Stimulated activated CD4-positive, alpha-beta T cell treated with anti-CD3 and anti-CD28 coated beads, Interleukin-1b, Interleukin-23, amount 100 ng/mL, for 24 hours (primary cell): ENCODE results near the gene GTF2H2C_2.
"Not testable (repeated sequence)": the region's sequence is repeated elsewhere in the genome, so short reads cannot be mapped to it uniquely, and the experiment has no call there.

ENCODE experiments used
- DNase-seq, 4 experiments: peaks; one replicate each; pipeline ENCODE4 v3.0.0-alpha.2; 2020; ENCODE audit warnings: low read depth in 4 of 4, low spot score in 1 of 4

Gene GTF2H2C_2

GRCh38 chr5:70415117-70415516, at the start of gene GTF2H2C_2:
Gene GTF2H2C_2 (plus strand): TSS chr5:70415368.
- DNase-seq: not testable (repeated sequence)

- peak; percentile 2 to 52 (median 44) for DNase-seq
Measured at GRCh38 chr5:70400984-70401686, 14.0 kb upstream of the GTF2H2C_2 start.

- not testable (repeated sequence) for DNase-seq
Measured at GRCh38 chr5:70421322-70421721, 6.2 kb downstream of the GTF2H2C_2 start.

DNA sequence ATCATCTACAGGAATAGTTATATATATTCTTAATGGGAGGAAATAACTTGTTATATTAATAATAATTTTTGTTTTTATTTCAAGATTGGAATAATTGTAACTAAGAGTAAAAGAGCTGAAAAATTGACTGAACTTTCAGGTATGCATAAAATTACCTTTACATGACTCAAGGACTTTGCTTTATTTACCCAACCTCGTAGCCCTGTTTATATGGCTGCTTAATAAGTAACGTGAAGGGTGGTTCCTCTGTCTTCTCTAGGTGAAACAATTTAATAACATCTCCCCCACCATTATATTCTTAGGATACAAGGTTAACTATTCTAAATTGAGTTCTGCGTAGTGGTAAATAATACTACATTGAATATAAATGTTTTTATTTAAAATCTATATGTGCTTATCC, 8.0 kb downstream of the GTF2H2C_2 start:
- not testable (repeated sequence) for DNase-seq

- not testable (repeated sequence) for DNase-seq
Measured at GRCh38 chr5:70438518-70438917, 23.4 kb downstream of the GTF2H2C_2 start.

DNA sequence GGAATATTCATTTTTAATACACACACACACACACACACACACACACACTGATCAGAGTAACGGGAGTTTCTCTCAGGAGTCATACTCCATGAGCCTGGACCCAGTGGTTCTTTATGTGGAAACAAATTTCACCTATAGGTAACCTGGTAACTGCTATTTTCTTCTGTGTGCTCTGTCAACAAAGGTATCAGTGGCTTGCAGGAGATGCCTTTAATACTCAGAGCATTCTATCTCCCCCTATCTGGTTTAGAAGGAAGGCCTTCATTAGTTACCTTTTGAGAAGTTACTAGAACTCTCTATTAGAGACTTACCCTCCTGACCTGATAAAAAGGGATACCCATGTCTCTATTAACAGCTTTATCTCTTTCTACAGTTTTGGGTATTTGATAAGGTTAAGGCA, 34.4 kb downstream of the GTF2H2C_2 start:
- not testable (repeated sequence) for DNase-seq

- not testable (repeated sequence) for DNase-seq
Measured at GRCh38 chr5:70451249-70451984, 36.2 kb downstream of the GTF2H2C_2 start.

DNA sequence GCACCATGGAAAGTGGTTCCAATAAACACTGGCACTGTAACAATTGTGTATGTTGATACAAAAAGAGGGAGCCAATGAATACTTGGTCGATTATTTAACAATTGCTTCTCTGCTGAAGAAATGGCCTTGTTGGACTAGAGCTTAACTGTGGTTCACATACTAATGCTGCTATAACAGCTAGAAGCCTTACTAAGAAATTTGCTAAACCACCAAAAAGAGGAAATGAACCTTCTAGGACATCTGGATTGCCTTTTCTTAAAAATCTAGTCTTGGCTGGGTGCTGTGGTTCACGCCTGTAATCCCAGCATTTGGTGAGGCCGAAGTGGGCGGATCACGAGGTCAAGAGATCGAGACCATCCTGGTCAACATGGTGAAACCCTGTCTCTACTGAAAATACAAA, 41.9 kb downstream of the GTF2H2C_2 start:
- DNase-seq: not testable (repeated sequence)

GRCh38 chr5:70459188-70459587, 44.0 kb downstream of the GTF2H2C_2 start:
- not testable (repeated sequence) for DNase-seq

DNA sequence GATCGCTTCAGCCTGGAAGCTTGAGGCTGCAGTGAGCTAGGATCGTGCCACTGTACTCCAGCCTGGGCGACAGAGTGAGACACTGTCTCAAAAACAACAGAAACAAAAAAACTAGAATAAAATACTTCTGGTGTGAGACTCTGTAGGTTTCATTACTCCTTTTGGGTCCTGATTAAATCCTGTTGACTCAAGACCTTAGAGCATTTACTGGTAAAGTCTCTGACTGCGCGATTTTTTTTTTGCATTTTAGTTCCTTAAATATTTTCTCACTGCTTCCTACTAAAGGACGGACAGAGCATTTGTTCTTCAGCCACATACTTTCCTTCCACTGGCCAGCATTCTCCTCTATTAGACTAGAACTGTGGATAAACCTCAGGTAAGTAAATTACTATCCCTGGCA, 46.8 kb downstream of the GTF2H2C_2 start:
- not testable (repeated sequence) for DNase-seq

GRCh38 chr5:70464019-70464637, 49.0 kb downstream of the GTF2H2C_2 start:
- DNase-seq: not testable (repeated sequence)

DNA sequence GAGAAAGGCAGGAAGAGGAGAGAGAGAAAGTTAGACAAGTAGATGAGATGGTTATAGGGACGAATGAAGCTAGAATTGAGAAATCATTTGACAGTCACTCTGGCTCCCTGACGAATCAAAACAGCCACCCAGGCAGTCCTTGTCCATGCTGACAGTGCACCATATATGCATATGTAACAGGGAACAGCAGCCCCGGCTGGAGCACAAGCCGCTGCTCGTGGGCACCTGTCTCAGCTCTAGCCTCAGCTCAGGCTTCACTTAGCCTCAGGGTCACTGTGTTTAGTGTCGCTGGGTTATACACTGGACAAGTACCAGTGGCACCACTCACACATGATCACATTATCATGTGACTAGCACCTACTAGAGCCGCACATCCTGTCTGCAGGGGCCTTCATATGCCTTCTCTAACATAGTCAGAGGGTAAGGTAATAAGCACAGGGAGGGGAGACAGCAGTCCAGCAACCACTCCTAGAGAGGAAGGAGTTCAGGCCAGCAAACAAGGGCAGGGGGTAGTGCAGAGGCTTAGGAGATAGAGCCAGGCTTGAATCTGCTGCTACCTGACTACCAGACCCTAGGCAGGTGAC, 54.9 kb downstream of the GTF2H2C_2 start:
- not testable (repeated sequence) for DNase-seq
